Sigmoid colon (tissue), 7 donors: ENCODE measurements around the gene LARP4. TPM values are rescaled to one million over a fixed set of nuclear protein-coding genes. Genes with fewer than 3 reads are reported as not detected.
A peak's percentile ranks its signal among the peaks of the same experiment; 100 is the strongest.
"Not testable (repeated sequence)": the region's sequence is repeated elsewhere in the genome, so short reads cannot be mapped to it uniquely, and the experiment has no call there.

Experiments used
- DNase-seq: peaks from one replicate; pipeline ENCODE4 v3.0.0-alpha.2; 2019
- H3K27ac ChIP-seq, 4 donors: fragments of 200-600 bp; sonication (generic); one replicate each; pipeline ENCODE4 v1.5.1; 2016 to 2019; ENCODE audit warnings: mild to moderate bottlenecking in 1 of 4
- H3K27me3 ChIP-seq, 3 donors: fragments of 200-600 bp; sonication (generic); one replicate each; pipeline ENCODE4 v1.5.1; 2019; ENCODE audit warnings: mild to moderate bottlenecking in 1 of 3
- H3K36me3 ChIP-seq, 4 donors: fragments of 200-600 bp; sonication (generic); one replicate each; pipeline ENCODE4 v1.5.1; 2016 to 2019
- H3K4me1 ChIP-seq, 4 donors: fragments of 200-600 bp; sonication (generic); one replicate each; pipeline ENCODE4 v1.5.1; 2017 to 2019
- H3K4me3 ChIP-seq, 4 donors: fragments of 200-600 bp; sonication (generic); one replicate each; pipeline ENCODE4 v1.5.1; 2017 to 2019; ENCODE audit warnings: mild to moderate bottlenecking in 2 of 4, moderate library complexity in 1 of 4
- H3K9me3 ChIP-seq, 4 donors: fragments of 200-600 bp in 3 of 4; sonication (generic) in 3 of 4; one replicate each; pipeline versions ENCODE4 v1.5.1 to v1.6.1; 2013 to 2019
- EP300 ChIP-seq, 4 donors: sonication (generic); formaldehyde crosslinking; IDR thresholded peaks; one replicate each; pipeline ENCODE4 v1.6.1; 2017; ENCODE audit warnings: antibody characterized with exemption in 4 of 4
- POLR2A ChIP-seq, 2 donors: fragments of 450-650 bp; IDR thresholded peaks; one replicate each; pipeline ENCODE4 v1.6.1; 2016; ENCODE audit warnings: antibody characterized with exemption in 2 of 2, mild to moderate bottlenecking in 2 of 2, moderate library complexity in 2 of 2
- POLR2AphosphoS5 ChIP-seq, 4 donors: sonication (generic); formaldehyde crosslinking; IDR thresholded peaks; one replicate each; pipeline ENCODE4 v1.6.1; 2017; ENCODE audit warnings: antibody characterized with exemption in 4 of 4
- WGBS, 2 donors: extraction: QIAGEN DNeasy Blood & Tissue Kit; methylation state at CpG; one replicate each; pipeline ENCODE4 v1.1.7; 2013; 5-methylcytosine and 5-hydroxymethylcytosine counted together
- intact Hi-C: fragments of 100-400 bp; cut with DNase I; formaldehyde crosslinking; loops from one replicate; pipeline ENCODE4 v1.15.1; 2023
- polyA plus RNA-seq, 3 donors: library from polyadenylated mRNA; stranded (reverse); fragments of 200-250 nt; gene quantifications; one replicate each; pipeline ENCODE4 v1.2.3, GENCODE V29; 2013
- total RNA-seq, 4 donors: library from RNA; depleted of rRNA; stranded (reverse); fragments of >200 nt; gene quantifications; one replicate each; pipeline ENCODE4 v1.1.0, GENCODE V29; 2016
- TF ChIP-seq, protein P1 (sequence below), 4 experiments: fragments of 450-650 bp in 3 of 4; fragments of 200-600 bp in 1 of 4; IDR thresholded peaks; one replicate each; pipeline ENCODE4 v1.5.1; 2016 to 2019; ENCODE audit warnings: antibody characterized with exemption in 4 of 4, mild to moderate bottlenecking in 3 of 4, moderate library complexity in 2 of 4
- donor health status: healthy with polysubstance abuse.
- donor health status: Bipolar disorder and iron deficiency.
- donor health status: healthy.

Gene LARP4
- total and polyA plus RNA-seq, 7 donors = 4.9 to 78.4 (median 51.9) TPM

GRCh38 chr12:50519353-50519752 is 118.7 kb downstream of the LARP4 start:
- Histone ChIP-seq H3K36me3 (no peaks in the 10 kb centered on the region), H3K4me1 (peaks cover 0 to 44% (median 28%) of the 10 kb centered on the region in 4 donors), H3K4me3 (no peak overlapping the region), H3K27me3 (no peaks in the 10 kb centered on the region), H3K9me3 (no peaks in the 10 kb centered on the region), H3K27ac (peak overlapping the region in 1 of 4 donors; percentile 83)
- DNase-seq = no peak
- 76 to 85% methylated on average over 1 of the region's 1 CpG for WGBS, 2 donors
- intact Hi-C loops = no loop called here
- TF ChIP-seq, protein P1, sequence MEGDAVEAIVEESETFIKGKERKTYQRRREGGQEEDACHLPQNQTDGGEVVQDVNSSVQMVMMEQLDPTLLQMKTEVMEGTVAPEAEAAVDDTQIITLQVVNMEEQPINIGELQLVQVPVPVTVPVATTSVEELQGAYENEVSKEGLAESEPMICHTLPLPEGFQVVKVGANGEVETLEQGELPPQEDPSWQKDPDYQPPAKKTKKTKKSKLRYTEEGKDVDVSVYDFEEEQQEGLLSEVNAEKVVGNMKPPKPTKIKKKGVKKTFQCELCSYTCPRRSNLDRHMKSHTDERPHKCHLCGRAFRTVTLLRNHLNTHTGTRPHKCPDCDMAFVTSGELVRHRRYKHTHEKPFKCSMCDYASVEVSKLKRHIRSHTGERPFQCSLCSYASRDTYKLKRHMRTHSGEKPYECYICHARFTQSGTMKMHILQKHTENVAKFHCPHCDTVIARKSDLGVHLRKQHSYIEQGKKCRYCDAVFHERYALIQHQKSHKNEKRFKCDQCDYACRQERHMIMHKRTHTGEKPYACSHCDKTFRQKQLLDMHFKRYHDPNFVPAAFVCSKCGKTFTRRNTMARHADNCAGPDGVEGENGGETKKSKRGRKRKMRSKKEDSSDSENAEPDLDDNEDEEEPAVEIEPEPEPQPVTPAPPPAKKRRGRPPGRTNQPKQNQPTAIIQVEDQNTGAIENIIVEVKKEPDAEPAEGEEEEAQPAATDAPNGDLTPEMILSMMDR (IDR thresholded peaks at IDR 0.05) = no peak
- TF ChIP-seq EP300 (IDR thresholded peaks at IDR 0.05) (no peak), POLR2A (IDR thresholded peaks at IDR 0.05) (no peak)

DNA sequence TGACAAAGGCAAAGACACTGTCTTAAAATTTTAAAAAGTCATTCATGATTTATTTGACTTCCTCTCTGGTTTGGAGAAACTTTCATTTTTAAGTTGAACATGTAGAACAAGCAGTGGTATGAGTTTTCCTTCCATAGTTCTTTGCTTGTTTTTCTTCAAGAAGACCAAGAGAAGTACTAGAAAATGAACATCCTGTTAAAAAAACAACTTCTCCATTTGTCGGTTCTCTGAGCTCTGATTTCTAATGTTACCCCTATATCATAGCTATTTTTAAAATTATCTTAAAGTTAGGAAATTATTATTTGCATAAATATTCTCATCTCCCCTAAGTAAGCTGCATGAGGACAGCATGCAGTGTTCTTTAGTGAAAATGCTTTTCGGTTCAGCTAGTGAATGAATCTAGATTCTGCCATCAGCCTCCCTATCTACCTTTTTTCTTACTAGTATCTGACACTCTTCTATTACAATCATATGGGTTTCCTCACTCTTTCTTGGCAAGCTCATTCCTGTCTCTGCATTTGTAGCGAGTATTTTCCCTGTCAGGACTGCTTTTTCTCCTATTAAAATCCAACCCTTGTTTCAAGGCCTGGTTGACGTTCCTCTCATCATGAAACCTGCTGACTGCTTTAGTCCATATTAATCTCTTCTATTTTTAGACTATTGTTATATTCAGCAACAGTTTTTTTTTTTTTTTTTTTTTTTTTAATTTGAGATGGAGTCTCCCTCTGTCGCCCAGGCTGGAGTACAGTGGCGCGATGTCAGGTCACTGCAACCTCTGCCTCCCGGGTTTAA is 119.9 kb downstream of the LARP4 start:
- Histone ChIP-seq H3K9me3 (no peaks in the 10 kb centered on the region), H3K27me3 (no peaks in the 10 kb centered on the region), H3K27ac (peak overlapping the region; percentile 60 to 83 (median 72)), H3K4me3 (no peak overlapping the region), H3K36me3 (no peaks in the 10 kb centered on the region), H3K4me1 (peaks cover 0 to 44% (median 26%) of the 10 kb centered on the region in 4 donors)
- WGBS, 2 donors = 72 to 85% methylated on average over 8 of the region's 8 CpGs
- intact Hi-C loops = no loop called here
- peak; percentile 70 for DNase-seq
- TF ChIP-seq POLR2AphosphoS5 (IDR thresholded peaks at IDR 0.05) (peak; percentile 33 to 56 (median 42)), EP300 (IDR thresholded peaks at IDR 0.05) (peak in 1 of 4 donors; percentile 46)
- TF ChIP-seq, protein P1 (IDR thresholded peaks at IDR 0.05) = no peak

- intact Hi-C loops, H3K9me3 ChIP-seq, DNase-seq, H3K4me3 ChIP-seq, H3K27me3 ChIP-seq, H3K36me3 ChIP-seq: not testable (repeated sequence)
- H3K4me1 ChIP-seq = peaks cover 0 to 56% (median 34%) of the 10 kb centered on the region in 4 donors
- H3K27ac ChIP-seq = peak overlapping the region in 3 of 4 donors; percentile 69 to 83 (median 76)
- WGBS, 2 donors = 96 to 98% methylated on average over 4 of the region's 4 CpGs
Measured at GRCh38 chr12:50521781-50522180, 121.1 kb downstream of the LARP4 start.

- DNase-seq = no peak
- Histone ChIP-seq H3K36me3 (no peaks in the 10 kb centered on the region), H3K4me1 (peaks cover 0 to 44% (median 29%) of the 10 kb centered on the region in 4 donors), H3K4me3 (no peak overlapping the region), H3K9me3 (no peaks in the 10 kb centered on the region), H3K27me3 (no peaks in the 10 kb centered on the region), H3K27ac (no peak overlapping the region)
- 62 to 88% methylated on average over 1 of the region's 1 CpG for WGBS, 2 donors
- TF ChIP-seq POLR2A (IDR thresholded peaks at IDR 0.05) (no peak), POLR2AphosphoS5 (IDR thresholded peaks at IDR 0.05) (no peak), EP300 (IDR thresholded peaks at IDR 0.05) (no peak)
- TF ChIP-seq, protein P1 (IDR thresholded peaks at IDR 0.05) = no peak
- intact Hi-C loops = no loop called here
Measured at GRCh38 chr12:50523772-50524171, 123.1 kb downstream of the LARP4 start.

GRCh38 chr12:50524621-50525020 is 123.9 kb downstream of the LARP4 start:
- TF ChIP-seq, protein P1 (IDR thresholded peaks at IDR 0.05) = no peak
- TF ChIP-seq POLR2AphosphoS5 (IDR thresholded peaks at IDR 0.05) = no peak
- Histone ChIP-seq H3K9me3 (no peaks in the 10 kb centered on the region), H3K27ac (no peak overlapping the region), H3K4me1 (peaks cover 0 to 38% (median 36%) of the 10 kb centered on the region in 4 donors), H3K36me3 (no peaks in the 10 kb centered on the region), H3K4me3 (no peak overlapping the region), H3K27me3 (no peaks in the 10 kb centered on the region)
- DNase-seq = no peak
- intact Hi-C loops = no loop called here
- WGBS, 2 donors = 96 to 98% methylated on average over 2 of the region's 2 CpGs
